NCI-H2081 treated with DMSO at 0.1 percent for 48 hours (cell line): ENCODE results near the gene EXOSC3.
"Not testable (repeated sequence)": the region's sequence is repeated elsewhere in the genome, so short reads cannot be mapped to it uniquely, and the experiment has no call there.

Source experiments
- DNase-seq: peaks from one replicate; lab custom pipeline; 2025; lab: John Stamatoyannopoulos, UW

Gene EXOSC3

DNA sequence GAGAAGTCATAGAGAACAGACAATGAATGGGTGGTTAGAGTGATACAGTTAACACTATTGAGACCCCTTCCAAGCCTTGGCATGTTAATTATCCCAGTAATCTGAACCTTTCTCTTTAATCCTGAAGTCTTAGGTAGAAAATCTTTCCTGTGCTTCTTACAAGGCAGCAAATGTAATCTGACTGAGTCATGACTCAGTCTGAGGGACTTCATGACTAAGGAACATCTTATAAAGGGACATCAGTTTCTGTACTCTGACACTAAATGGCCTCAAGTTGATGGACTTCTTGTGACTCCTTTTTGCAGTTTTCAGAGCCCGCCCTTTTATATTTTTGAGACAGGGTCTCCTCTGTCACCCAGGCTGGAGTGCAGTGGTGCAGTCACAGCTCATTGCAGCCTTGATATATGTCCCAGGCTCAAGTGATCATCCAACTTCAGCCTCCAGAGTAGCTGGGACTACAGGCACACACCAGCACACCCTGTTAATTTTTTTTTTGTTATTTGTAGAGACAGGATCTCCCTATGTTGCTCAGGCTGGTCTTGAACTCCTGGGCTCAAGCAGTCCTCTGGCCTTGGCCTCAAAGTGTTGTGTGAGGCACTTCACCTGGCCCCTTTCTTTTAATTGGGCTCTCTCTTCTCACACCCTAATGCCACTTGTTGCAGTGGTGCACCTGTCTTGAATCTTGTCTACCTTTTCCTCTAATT lies 9.5 kb downstream of the EXOSC3 start:
- DNase-seq = no peak

DNA sequence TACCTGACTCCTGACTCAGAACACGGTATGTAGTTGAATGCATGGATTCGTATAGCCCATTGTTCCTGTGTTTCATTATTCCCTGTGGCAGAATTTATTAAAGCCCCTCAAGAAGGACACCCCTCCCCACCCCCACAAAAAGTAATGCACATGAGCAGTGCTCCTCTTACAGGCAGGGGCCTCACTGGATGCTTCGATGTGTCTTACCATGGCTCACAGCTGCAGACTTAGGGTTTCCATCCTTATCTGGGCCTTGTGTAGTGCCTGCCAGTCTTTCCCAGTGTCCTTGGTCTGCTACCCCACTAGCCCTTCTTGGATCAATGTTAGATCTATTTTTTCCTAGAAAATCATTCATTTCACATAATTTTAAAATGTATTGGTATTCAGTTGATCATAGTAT lies 14.9 kb downstream of the EXOSC3 start:
- no peak for DNase-seq

DNA sequence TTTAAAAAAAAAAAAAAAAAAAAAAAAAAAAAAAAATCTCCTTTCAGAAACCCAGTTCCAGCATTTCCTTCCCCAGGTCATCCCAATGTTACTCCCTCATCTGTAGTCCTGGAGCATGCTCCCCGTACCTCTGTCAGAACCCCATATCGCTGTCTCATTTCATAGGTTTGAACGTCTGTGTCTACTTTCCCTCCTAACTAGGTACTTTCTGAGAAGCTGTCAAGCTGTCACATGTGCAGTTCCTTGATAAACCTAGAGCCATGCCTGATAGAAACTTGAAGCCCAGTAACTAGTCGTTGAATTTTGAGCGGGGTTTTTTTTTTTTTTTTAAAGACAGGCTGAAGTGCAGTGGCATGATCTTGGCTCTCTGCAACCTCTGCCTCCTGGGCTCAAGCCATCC lies 15.6 kb downstream of the EXOSC3 start:
- DNase-seq = no peak

GRCh38 chr9:37765263-37765662 lies 19.6 kb downstream of the EXOSC3 start:
- DNase-seq = not testable (repeated sequence)

- DNase-seq = no peak
Measured at GRCh38 chr9:37761511-37761910, 23.4 kb downstream of the EXOSC3 start.

DNA sequence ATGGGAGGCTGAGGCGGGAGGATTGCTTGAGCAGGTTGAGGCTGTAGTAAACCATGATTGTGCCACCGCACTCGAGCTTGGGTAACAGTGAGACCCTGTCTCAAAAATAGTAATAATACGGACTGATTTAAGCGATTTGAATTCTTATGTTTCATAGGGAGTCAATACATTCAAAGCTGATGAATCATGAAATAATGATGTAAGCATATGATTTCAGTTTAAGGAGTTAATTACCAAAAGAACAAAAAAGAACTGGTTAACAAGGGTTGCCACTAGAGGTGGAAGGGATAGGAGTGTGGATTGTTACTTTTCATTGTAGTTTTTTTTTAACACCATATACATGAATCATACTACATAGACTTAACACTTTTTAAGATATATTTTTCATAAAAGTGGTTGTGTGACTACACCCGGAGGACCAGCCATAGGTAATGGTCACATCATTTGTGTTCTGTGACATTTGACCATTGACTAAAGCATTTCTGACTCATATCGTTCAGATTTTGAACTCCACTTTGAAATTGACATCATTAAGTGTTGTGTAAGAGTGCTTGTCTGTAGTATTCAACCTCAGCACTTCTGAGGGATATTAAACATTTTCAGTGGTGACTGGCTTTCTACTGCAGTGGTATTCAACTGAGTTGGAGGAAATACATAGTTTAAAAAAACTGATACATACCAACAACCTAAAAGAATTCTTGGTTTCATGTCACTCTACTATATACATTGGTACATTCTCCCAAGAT lies 24.3 kb downstream of the EXOSC3 start:
- no peak for DNase-seq

DNA sequence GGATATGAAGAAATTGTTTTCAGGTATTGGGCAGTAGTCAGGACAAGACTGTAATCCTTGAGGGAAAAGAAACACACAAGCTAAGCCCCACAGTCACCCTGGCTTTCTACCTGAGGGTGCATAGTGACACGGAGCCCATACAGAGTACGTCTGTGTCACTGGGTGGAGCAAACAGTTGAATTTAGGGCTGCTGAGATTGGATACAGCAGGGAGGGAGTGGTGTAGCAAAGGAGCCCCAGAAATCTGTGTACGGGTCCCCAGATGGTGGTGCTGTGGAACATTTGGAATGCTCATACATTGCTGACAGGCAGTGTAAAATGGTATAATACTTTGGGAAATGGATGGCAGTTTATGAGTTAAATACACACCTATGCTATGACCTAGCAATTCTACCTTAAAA lies 26.1 kb downstream of the EXOSC3 start:
- no peak for DNase-seq

GRCh38 chr9:37753489-37754190 lies 31.2 kb downstream of the EXOSC3 start, which contains the start of gene TRMT10B:
TSS of gene TRMT10B (plus strand) at chr9:37753805. CDS start at chr9:37761932, 8,127 bp downstream.
- DNase-seq = peak; percentile 3

- no peak for DNase-seq
Measured at GRCh38 chr9:37752642-37753488, 32.0 kb downstream of the EXOSC3 start.

DNA sequence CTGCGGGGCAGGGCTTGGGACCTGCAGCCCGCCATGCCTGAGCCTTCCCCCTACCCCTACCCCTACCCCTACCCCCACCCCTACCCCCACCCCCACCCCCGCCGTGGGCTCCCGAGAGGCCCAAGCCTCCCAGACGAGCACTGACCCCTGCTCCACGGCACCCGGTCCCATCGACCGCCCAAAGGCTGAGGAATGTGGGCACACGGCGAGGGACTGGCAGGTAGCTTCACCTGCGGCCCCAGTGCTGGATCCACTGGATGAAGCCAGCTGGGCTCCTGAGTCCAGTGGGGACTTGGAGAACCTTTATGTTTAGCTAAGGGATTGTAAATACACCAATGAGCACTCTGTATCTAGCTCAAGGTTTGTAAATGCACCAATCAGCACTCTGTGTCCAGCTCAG lies 32.8 kb downstream of the EXOSC3 start:
- not testable (repeated sequence) for DNase-seq

- not testable (repeated sequence) for DNase-seq
Measured at GRCh38 chr9:37751704-37752103, 33.2 kb downstream of the EXOSC3 start.

DNA sequence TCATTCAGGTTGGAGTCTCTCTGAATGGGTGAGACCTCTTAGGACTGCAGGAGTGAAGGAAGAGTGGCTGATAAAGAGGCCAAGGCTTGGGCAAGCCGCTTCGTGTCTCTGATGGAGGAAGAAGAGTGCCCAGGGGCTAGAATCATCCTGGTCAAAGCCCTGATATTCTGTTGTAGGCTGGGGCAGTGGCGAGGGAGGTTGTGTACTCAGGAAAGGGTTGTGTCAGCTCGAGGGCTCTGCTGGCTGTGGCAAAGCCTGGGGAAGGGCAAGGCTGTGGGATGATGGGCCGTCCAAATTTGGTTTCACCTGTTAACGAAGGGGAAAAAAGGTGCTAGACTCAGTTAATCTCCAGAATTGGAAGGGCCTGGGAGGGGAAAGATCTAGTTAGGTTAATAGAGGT lies 33.7 kb downstream of the EXOSC3 start:
- DNase-seq = no peak

DNA sequence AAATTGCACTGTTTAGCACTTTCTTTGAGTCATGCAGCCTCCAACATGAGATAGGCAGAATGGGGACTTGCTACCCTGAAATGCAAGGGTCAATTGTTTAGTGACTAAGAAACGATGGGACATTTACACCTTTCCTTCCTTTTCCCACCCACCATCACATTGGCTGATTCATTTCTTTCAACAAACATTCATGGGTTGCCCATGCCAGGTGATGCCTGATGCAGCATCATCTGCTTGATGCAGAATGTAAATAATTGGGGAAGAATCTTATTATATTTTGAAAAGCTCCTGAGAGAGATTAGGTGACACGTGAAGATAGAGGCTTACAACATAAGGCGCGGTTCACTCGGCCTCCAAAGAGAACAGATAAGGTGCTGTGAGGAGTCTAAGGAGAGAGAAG lies 35.7 kb downstream of the EXOSC3 start:
- no peak for DNase-seq

DNA sequence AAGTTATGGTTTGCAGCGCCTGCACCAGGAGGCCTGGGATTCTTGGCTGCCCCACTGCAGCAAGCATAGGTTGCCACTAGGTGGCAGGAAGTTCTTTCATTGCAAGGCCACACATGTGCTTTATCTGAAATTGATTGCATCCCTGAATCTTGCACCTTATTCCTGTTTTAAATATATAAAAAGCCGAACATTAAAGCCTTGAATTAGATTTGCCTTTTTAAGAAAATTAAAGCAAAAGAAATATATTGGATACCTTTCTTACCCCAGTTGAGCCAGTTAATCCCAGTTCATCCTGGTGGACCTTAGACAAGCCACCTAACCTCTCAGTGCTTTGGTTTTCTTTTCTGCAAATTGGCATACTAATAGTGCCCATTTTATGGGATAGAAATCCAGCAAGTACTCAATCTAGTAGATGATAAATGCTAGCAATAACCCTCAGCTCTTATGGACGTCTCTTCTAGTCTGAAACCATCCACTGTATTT lies 37.6 kb downstream of the EXOSC3 start:
- DNase-seq = peak; percentile 43

- no peak for DNase-seq
Measured at GRCh38 chr9:37746448-37747270, 38.2 kb downstream of the EXOSC3 start.

DNA sequence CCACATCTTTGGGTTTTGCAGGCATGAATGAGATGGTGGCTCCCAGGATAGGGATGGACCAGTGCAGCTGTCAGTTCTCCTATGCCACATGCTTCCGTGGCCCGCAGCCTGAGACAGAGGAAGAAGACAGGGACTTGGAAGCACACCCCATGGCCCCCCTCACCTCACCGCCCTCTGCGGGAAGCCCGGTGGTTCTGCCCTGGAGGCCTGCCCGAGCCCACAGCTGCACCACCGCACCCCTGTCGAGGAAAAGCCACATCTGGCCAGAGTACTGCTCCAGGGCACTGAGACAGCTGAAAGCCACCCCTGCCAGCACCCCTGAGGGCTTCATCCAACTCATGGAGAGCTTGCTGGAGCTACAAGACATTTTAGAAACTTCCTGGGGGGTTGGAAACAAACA lies 38.9 kb downstream of the EXOSC3 start:
- no peak for DNase-seq

- DNase-seq = no peak
Measured at GRCh38 chr9:37740631-37741328, 44.1 kb downstream of the EXOSC3 start.

DNA sequence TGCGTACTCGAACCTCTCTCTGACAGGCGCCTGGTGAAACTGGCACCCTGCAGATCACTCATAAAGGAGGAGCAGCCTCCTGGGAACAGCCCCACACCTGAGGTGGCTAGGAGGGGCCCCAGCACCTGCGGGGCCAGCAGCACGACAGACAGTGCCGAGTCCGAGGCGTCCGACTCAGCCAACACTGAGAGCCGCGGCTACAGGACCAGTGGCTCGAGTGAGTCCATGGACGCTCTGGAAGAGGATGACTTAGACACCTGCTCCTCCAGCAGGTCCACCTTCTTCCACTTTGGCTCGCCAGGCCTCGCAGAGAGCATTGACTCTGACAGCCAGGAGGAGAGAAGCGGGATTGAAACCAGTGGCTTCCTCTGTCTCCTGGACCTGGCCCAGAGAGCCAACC lies 44.7 kb downstream of the EXOSC3 start:
- no peak for DNase-seq

- no peak for DNase-seq
Measured at GRCh38 chr9:37739222-37739621, 45.6 kb downstream of the EXOSC3 start.

- DNase-seq = no peak
Measured at GRCh38 chr9:37732952-37733351, 51.9 kb downstream of the EXOSC3 start.
